ENCODE data around the gene KIF22.
"Not testable (repeated sequence)": the region's sequence is repeated elsewhere in the genome, so short reads cannot be mapped to it uniquely, and the experiment has no call there.

Gene KIF22

GRCh38 chr16:29815793-29816693 lies 25.5 kb downstream of the KIF22 start, which contains the start of gene PAGR1:
Gene PAGR1 (plus strand): TSS chr16:29816152. CDS start chr16:29816526, 374 bp downstream.
- peak; percentile 99 for DNase-seq

GRCh38 chr16:29816694-29817441 lies 26.3 kb downstream of the KIF22 start:
- peak; percentile 84 for DNase-seq

- no peak for DNase-seq
Observed at GRCh38 chr16:29818082-29818481, 27.5 kb downstream of the KIF22 start.

- DNase-seq: no peak
Observed at GRCh38 chr16:29819506-29819905, 29.0 kb downstream of the KIF22 start.

- DNase-seq: peak; percentile 72
Observed at GRCh38 chr16:29820271-29820701, 29.7 kb downstream of the KIF22 start, which contains the start of gene MVP. Gene MVP (plus strand): TSS chr16:29820462. CDS start chr16:29830550, 10,088 bp downstream.

- DNase-seq: peak; percentile 71
Observed at GRCh38 chr16:29820730-29821642, 30.4 kb downstream of the KIF22 start.

- DNase-seq: no peak
Observed at GRCh38 chr16:29821643-29822115, 31.1 kb downstream of the KIF22 start.

- no peak for DNase-seq
Observed at GRCh38 chr16:29824589-29825144, 34.1 kb downstream of the KIF22 start.

- peak; percentile 65 for DNase-seq
Observed at GRCh38 chr16:29825145-29826044, 34.8 kb downstream of the KIF22 start.

GRCh38 chr16:29826342-29826695 lies 35.8 kb downstream of the KIF22 start:
- no peak for DNase-seq

- DNase-seq: no peak
Observed at GRCh38 chr16:29830774-29831173, 40.2 kb downstream of the KIF22 start.

- no peak for DNase-seq
Observed at GRCh38 chr16:29831490-29831889, 40.9 kb downstream of the KIF22 start.

GRCh38 chr16:29833219-29833618 lies 42.7 kb downstream of the KIF22 start:
- not testable (repeated sequence) for DNase-seq

GRCh38 chr16:29834079-29834478 lies 43.5 kb downstream of the KIF22 start:
- peak; percentile 52 for DNase-seq

- no peak for DNase-seq
Observed at GRCh38 chr16:29835926-29836325, 45.4 kb downstream of the KIF22 start.

- DNase-seq: no peak
Observed at GRCh38 chr16:29836623-29837022, 46.1 kb downstream of the KIF22 start.

- DNase-seq: no peak
Observed at GRCh38 chr16:29837841-29838240, 47.3 kb downstream of the KIF22 start.

GRCh38 chr16:29839822-29840221 lies 49.3 kb downstream of the KIF22 start:
- no peak for DNase-seq

- no peak for DNase-seq
Observed at GRCh38 chr16:29840240-29840639, 49.7 kb downstream of the KIF22 start.

GRCh38 chr16:29841631-29842030 lies 51.1 kb downstream of the KIF22 start:
- no peak for DNase-seq

- no peak for DNase-seq
Observed at GRCh38 chr16:29842732-29843346, 52.3 kb downstream of the KIF22 start.
